Measurements from ENCODE around the gene SLC12A8. TPM values are rescaled to one million over a fixed set of nuclear protein-coding genes. Genes with fewer than 3 reads are reported as not detected.

SLC12A8 gene
- total and polyA plus RNA-seq, 5 donors from 2014 or later = not detected

DNA sequence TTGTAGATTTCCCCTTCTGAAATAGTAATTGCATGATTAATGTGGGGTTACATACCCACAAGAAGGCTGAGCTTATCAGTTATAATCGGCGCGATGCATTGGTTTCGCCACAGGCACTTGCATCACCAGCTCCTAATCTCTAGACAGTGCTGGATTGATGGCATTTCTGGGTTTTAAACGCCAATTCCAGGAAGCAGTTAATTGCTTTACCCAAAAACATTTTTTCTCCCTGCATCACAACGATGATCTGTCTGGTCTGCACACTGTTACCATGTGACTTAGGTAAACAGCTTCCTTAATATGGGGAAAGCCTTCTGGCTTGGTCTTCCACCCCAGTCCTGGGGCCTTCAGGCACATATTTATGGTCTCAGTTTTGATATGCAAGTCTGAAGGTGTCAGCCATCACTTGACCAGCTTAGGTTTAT is 86.7 kb downstream of the SLC12A8 start:
- no peak overlapping the region for H3K27ac ChIP-seq (ENCODE audit: insufficient read depth, low read length, poor library complexity, severe bottlenecking)
- DNase-seq = no peak
- H3K9me3 ChIP-seq (ENCODE audit: control insufficient read depth in 2 of 2, low read length in 2 of 2) = no peaks in the 10 kb centered on the region
- H3K9me3 Mint-ChIP-seq = no peaks in the 10 kb centered on the region
- H3K4me3 ChIP-seq (ENCODE audit: low read depth, low read length) = no peak overlapping the region
- H3K36me3 ChIP-seq (ENCODE audit: control insufficient read depth, insufficient read depth, low read length) = no peaks in the 10 kb centered on the region
- H3K27ac Mint-ChIP-seq = no peak overlapping the region
- H3K4me1 ChIP-seq (ENCODE audit: control insufficient read depth, insufficient read depth, low read length, poor library complexity, severe bottlenecking) = peaks cover 5% of the 10 kb centered on the region
- no peaks in the 10 kb centered on the region for H3K27me3 ChIP-seq (ENCODE audit: control insufficient read depth, insufficient read depth, low read length)
- H3K4me3 Mint-ChIP-seq = no peak overlapping the region
- H3K36me3 Mint-ChIP-seq = no peaks in the 10 kb centered on the region
- peaks cover 0 to 11% (median 10%) of the 10 kb centered on the region in 4 donors for H3K4me1 Mint-ChIP-seq
- H3K27me3 Mint-ChIP-seq = peaks cover 4% of the 10 kb centered on the region
- no peak for ATAC-seq (ENCODE audit: low read depth in 2 of 2)

- DNase-seq = no peak
- Mint-ChIP-seq H3K36me3 (no peaks in the 10 kb centered on the region), H3K27ac (no peak overlapping the region), H3K4me1 (peaks cover 0 to 27% (median 16%) of the 10 kb centered on the region in 4 donors), H3K4me3 (no peak overlapping the region), H3K27me3 (peaks cover 10% of the 10 kb centered on the region), H3K9me3 (no peaks in the 10 kb centered on the region)
- Histone ChIP-seq H3K36me3 (ENCODE audit: control insufficient read depth, insufficient read depth, low read length) (no peaks in the 10 kb centered on the region), H3K9me3 (ENCODE audit: control insufficient read depth in 2 of 2, low read length in 2 of 2) (no peaks in the 10 kb centered on the region), H3K27me3 (ENCODE audit: control insufficient read depth, insufficient read depth, low read length) (no peaks in the 10 kb centered on the region), H3K4me3 (ENCODE audit: low read depth, low read length) (no peak overlapping the region), H3K4me1 (ENCODE audit: control insufficient read depth, insufficient read depth, low read length, poor library complexity, severe bottlenecking) (peaks cover 11% of the 10 kb centered on the region), H3K27ac (ENCODE audit: insufficient read depth, low read length, poor library complexity, severe bottlenecking) (no peak overlapping the region)
- no peak for ATAC-seq (ENCODE audit: low read depth in 2 of 2)
Measured at GRCh38 chr3:125123451-125124305, 88.9 kb downstream of the SLC12A8 start.

GRCh38 chr3:125121246-125122010 is 91.1 kb downstream of the SLC12A8 start:
- Mint-ChIP-seq H3K4me1 (peaks cover 0 to 31% (median 16%) of the 10 kb centered on the region in 4 donors), H3K27ac (peak overlapping the region in 2 of 3 donors; percentile 65 to 80), H3K36me3 (no peaks in the 10 kb centered on the region), H3K27me3 (peaks cover 10% of the 10 kb centered on the region), H3K4me3 (peak overlapping the region in 3 of 4 donors; percentile 54 to 76 (median 61)), H3K9me3 (no peaks in the 10 kb centered on the region)
- Histone ChIP-seq H3K36me3 (ENCODE audit: control insufficient read depth, insufficient read depth, low read length) (no peaks in the 10 kb centered on the region), H3K9me3 (ENCODE audit: control insufficient read depth in 2 of 2, low read length in 2 of 2) (no peaks in the 10 kb centered on the region), H3K4me3 (ENCODE audit: low read depth, low read length) (no peak overlapping the region), H3K27me3 (ENCODE audit: control insufficient read depth, insufficient read depth, low read length) (no peaks in the 10 kb centered on the region), H3K4me1 (ENCODE audit: control insufficient read depth, insufficient read depth, low read length, poor library complexity, severe bottlenecking) (peaks cover 11% of the 10 kb centered on the region), H3K27ac (ENCODE audit: insufficient read depth, low read length, poor library complexity, severe bottlenecking) (no peak overlapping the region)
- ATAC-seq (ENCODE audit: low read depth in 2 of 2) (peak; percentile 57 to 63), DNase-seq (peak in 1 of 3 donors; percentile 51)

DNA sequence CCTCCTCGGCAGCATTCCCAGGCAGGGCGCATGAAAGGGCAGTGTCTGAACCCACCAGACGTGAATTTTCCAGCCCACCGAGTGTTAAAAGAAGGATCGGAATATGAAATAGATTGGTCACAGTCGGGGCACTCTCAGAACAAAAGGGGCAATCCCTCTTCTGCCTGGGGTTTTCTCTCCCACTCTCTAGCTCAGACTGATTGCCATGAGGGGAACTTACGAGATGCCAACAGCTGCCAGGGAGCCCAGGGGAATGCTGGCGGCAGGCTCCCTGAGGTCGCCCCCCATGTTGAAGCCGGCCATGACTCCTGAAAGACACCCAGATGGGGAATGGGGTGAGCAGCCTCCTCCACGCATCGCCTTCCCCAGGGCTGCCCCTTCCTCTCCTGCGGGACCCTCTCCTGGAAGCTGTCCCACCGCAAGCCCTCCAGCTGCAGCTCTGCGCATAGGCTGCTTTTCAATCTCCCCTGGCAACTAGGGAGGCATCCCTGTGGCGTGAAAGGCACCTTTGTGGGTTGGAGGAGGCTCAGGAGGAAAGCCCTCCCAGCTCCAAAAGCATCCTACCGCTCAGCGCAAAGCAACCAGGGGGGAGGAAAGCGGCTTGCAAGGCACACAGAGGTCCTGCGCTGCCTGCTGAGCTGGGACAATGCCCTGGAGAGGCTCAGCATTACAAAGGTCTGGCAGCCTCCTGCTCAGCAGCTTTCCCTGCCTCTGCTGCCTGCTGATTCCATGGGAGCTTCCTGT is 92.0 kb downstream of the SLC12A8 start:
- Mint-ChIP-seq H3K9me3 (no peaks in the 10 kb centered on the region), H3K4me1 (peaks cover 0 to 38% (median 17%) of the 10 kb centered on the region in 4 donors), H3K4me3 (peak overlapping the region in 1 of 4 donors; percentile 66), H3K36me3 (no peaks in the 10 kb centered on the region), H3K27me3 (peaks cover 10% of the 10 kb centered on the region), H3K27ac (peak overlapping the region; percentile 65 to 80 (median 66))
- H3K27ac ChIP-seq (ENCODE audit: insufficient read depth, low read length, poor library complexity, severe bottlenecking) = no peak overlapping the region
- no peaks in the 10 kb centered on the region for H3K27me3 ChIP-seq (ENCODE audit: control insufficient read depth, insufficient read depth, low read length)
- no peak overlapping the region for H3K4me3 ChIP-seq (ENCODE audit: low read depth, low read length)
- peaks cover 11% of the 10 kb centered on the region for H3K4me1 ChIP-seq (ENCODE audit: control insufficient read depth, insufficient read depth, low read length, poor library complexity, severe bottlenecking)
- no peaks in the 10 kb centered on the region for H3K9me3 ChIP-seq (ENCODE audit: control insufficient read depth in 2 of 2, low read length in 2 of 2)
- no peaks in the 10 kb centered on the region for H3K36me3 ChIP-seq (ENCODE audit: control insufficient read depth, insufficient read depth, low read length)
- ATAC-seq (ENCODE audit: low read depth in 2 of 2) = no peak
- no peak for DNase-seq

DNA sequence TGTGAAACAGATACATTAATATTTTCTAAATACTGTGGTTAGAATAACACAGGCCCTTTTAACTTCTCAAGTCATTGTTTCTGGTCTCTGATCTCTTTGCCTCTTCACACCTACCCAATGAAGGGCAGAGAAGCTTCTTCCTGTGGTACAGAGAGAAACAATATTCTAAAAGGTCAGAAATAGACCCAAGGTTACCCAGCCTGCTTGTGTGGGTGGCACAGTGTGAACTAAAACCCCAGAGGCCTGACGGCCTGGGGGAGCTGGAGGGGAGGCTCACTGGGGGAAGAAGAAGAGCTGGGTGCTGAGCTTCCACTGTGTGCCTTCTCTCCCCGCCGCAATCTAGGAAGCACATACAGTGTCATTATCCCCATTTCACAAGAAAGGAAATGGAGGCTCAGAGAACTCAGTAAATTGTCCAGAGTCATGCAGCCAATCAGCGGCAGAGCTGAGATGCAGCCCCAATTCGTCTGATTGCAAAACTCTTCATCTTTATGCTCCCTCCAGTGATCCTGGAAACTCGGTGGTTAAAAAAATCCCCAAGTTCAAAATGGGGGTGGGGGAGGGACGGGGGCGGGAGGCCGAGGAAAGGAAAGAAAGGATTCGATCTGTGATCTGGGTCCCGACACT is 92.7 kb downstream of the SLC12A8 start:
- Histone ChIP-seq H3K9me3 (ENCODE audit: control insufficient read depth in 2 of 2, low read length in 2 of 2) (no peaks in the 10 kb centered on the region), H3K4me1 (ENCODE audit: control insufficient read depth, insufficient read depth, low read length, poor library complexity, severe bottlenecking) (peaks cover 11% of the 10 kb centered on the region), H3K36me3 (ENCODE audit: control insufficient read depth, insufficient read depth, low read length) (no peaks in the 10 kb centered on the region), H3K27me3 (ENCODE audit: control insufficient read depth, insufficient read depth, low read length) (no peaks in the 10 kb centered on the region), H3K27ac (ENCODE audit: insufficient read depth, low read length, poor library complexity, severe bottlenecking) (no peak overlapping the region), H3K4me3 (ENCODE audit: low read depth, low read length) (no peak overlapping the region)
- H3K27me3 Mint-ChIP-seq = peaks cover 10% of the 10 kb centered on the region
- DNase-seq = peak in 1 of 3 donors; percentile 26
- no peaks in the 10 kb centered on the region for H3K36me3 Mint-ChIP-seq
- H3K9me3 Mint-ChIP-seq = no peaks in the 10 kb centered on the region
- ATAC-seq (ENCODE audit: low read depth in 2 of 2) = peak; percentile 42 to 51
- peak overlapping the region in 2 of 4 donors; percentile 43 to 51 for H3K4me3 Mint-ChIP-seq
- peak overlapping the region; percentile 79 to 93 (median 88) for H3K27ac Mint-ChIP-seq
- peaks cover 0 to 40% (median 17%) of the 10 kb centered on the region in 4 donors for H3K4me1 Mint-ChIP-seq

GRCh38 chr3:125118600-125118999 is 93.9 kb downstream of the SLC12A8 start:
- peak overlapping the region in 1 of 3 donors; percentile 62 for H3K27ac Mint-ChIP-seq
- no peak overlapping the region for H3K27ac ChIP-seq (ENCODE audit: insufficient read depth, low read length, poor library complexity, severe bottlenecking)
- peaks cover 0 to 40% (median 17%) of the 10 kb centered on the region in 4 donors for H3K4me1 Mint-ChIP-seq
- H3K27me3 ChIP-seq (ENCODE audit: control insufficient read depth, insufficient read depth, low read length) = no peaks in the 10 kb centered on the region
- no peak overlapping the region for H3K4me3 Mint-ChIP-seq
- no peaks in the 10 kb centered on the region for H3K9me3 ChIP-seq (ENCODE audit: control insufficient read depth in 2 of 2, low read length in 2 of 2)
- H3K27me3 Mint-ChIP-seq = peaks cover 15% of the 10 kb centered on the region
- H3K36me3 Mint-ChIP-seq = no peaks in the 10 kb centered on the region
- no peak overlapping the region for H3K4me3 ChIP-seq (ENCODE audit: low read depth, low read length)
- peaks cover 11% of the 10 kb centered on the region for H3K4me1 ChIP-seq (ENCODE audit: control insufficient read depth, insufficient read depth, low read length, poor library complexity, severe bottlenecking)
- DNase-seq (no peak), ATAC-seq (ENCODE audit: low read depth in 2 of 2) (no peak)
- no peaks in the 10 kb centered on the region for H3K9me3 Mint-ChIP-seq
- no peaks in the 10 kb centered on the region for H3K36me3 ChIP-seq (ENCODE audit: control insufficient read depth, insufficient read depth, low read length)

DNA sequence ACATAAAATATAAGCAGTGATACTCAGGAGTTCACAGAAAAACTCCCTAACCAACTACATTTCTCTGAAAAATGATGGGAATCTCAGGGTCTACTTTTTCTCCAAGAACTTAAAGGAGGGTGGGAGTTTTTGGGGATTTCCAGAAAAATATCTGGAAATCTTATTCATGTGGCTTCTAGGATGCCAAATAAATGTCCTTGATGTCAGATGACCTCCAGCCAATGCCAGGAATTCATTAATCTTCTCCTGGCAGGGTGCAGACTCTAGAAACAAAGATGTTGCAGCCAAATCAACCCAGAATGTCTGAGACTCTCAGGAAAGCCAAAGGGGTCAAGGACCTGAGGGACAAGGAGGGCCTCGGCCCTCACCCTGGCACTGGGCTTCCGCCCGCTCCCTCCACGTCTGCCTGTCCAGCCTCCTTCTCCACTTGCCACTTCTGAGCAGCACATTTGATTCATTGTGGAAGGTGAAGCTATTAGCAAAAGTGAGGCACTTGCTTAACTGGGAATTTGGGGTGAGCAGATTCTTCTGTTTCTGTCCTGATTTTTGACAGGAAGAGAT is 94.8 kb downstream of the SLC12A8 start:
- Histone ChIP-seq H3K27ac (ENCODE audit: insufficient read depth, low read length, poor library complexity, severe bottlenecking) (no peak overlapping the region), H3K9me3 (ENCODE audit: control insufficient read depth in 2 of 2, low read length in 2 of 2) (no peaks in the 10 kb centered on the region), H3K27me3 (ENCODE audit: control insufficient read depth, insufficient read depth, low read length) (no peaks in the 10 kb centered on the region), H3K4me1 (ENCODE audit: control insufficient read depth, insufficient read depth, low read length, poor library complexity, severe bottlenecking) (peaks cover 11% of the 10 kb centered on the region), H3K36me3 (ENCODE audit: control insufficient read depth, insufficient read depth, low read length) (no peaks in the 10 kb centered on the region), H3K4me3 (ENCODE audit: low read depth, low read length) (no peak overlapping the region)
- H3K27ac Mint-ChIP-seq = no peak overlapping the region
- H3K4me1 Mint-ChIP-seq = peaks cover 0 to 40% (median 17%) of the 10 kb centered on the region in 4 donors
- DNase-seq (no peak), ATAC-seq (ENCODE audit: low read depth in 2 of 2) (no peak)
- no peaks in the 10 kb centered on the region for H3K9me3 Mint-ChIP-seq
- H3K4me3 Mint-ChIP-seq = no peak overlapping the region
- H3K27me3 Mint-ChIP-seq = peaks cover 15% of the 10 kb centered on the region
- H3K36me3 Mint-ChIP-seq = no peaks in the 10 kb centered on the region

Data from CD4-positive, CD25-positive, alpha-beta regulatory T cell (primary cell).